DOHH2 (cell line): ENCODE results near the gene GDF7.

Source experiments
- CTCF ChIP-seq: fragments of 200-600 bp; sonication (generic); IDR thresholded peaks from one replicate; pipeline ENCODE4 v1.5.1; 2014; ENCODE audit warnings: antibody characterized with exemption, mild to moderate bottlenecking, low read depth, low read length; ENCODE audit not compliant: poor library complexity, severe bottlenecking
- EZH2phosphoT487 ChIP-seq: fragments of 200-600 bp; sonication (generic); IDR thresholded peaks from 2 replicates; pipeline ENCODE4 v1.6.1; 2017; ENCODE audit warnings: borderline replicate concordance, mild to moderate bottlenecking, antibody characterized with exemption, low read length, moderate library complexity, mixed read lengths

GRCh38 chr2:20647738-20648137, 19.2 kb upstream of the GDF7 start:
- TF ChIP-seq CTCF (no peak), EZH2phosphoT487 (no peak)
